ENCODE measurements around the gene KRT81.

GRCh38 chr12:52261208-52261484, 30.2 kb downstream of the KRT81 start:
- TF ChIP-seq EZH2 (IDR thresholded peaks at IDR 0.05) (no peak), FOXP2 (optimal IDR thresholded peaks at IDR 0.05; ENCODE audit: control extremely low read depth, extremely low read length, insufficient read depth) (no peak), POLR2AphosphoS5 (IDR thresholded peaks at IDR 0.05; ENCODE audit: borderline replicate concordance, low read depth, low read length) (no peak)
